ENCODE data around the gene DLGAP5.

The DLGAP5 gene

DNA sequence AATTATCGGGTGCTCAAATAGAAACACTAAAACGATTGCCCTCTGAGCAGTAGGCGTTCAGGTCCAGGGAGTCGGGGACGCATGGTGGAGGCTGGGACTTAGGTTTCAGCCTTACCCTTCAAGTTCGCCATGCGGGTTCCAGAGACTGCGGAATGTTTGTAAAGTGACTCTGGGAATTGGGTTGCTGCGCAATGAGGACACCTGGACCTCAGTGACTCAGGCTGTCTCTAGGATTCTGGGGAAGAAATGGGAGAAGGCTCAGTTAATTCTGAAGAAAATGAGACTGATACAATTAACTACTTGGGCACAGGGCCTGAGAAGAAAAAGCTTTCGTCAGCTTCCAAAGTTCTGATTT, 61.2 kb downstream of the DLGAP5 start:
- no peak for DNase-seq (ENCODE audit: low read depth)
- H3K4me3 ChIP-seq (ENCODE audit: low read depth, low read length) = peak overlapping the region; percentile 37
- no peak for TF ChIP-seq MYC (IDR thresholded peaks at IDR 0.05; ENCODE audit: low read depth, low read length)
- TF ChIP-seq, protein P1, sequence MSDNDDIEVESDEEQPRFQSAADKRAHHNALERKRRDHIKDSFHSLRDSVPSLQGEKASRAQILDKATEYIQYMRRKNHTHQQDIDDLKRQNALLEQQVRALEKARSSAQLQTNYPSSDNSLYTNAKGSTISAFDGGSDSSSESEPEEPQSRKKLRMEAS (IDR thresholded peaks at IDR 0.05; ENCODE audit: low read depth, low read length) = no peak
- TF ChIP-seq POLR2A (IDR thresholded peaks at IDR 0.05; ENCODE audit: extremely low read depth, insufficient read length) = no peak
- TF ChIP-seq, protein P2, sequence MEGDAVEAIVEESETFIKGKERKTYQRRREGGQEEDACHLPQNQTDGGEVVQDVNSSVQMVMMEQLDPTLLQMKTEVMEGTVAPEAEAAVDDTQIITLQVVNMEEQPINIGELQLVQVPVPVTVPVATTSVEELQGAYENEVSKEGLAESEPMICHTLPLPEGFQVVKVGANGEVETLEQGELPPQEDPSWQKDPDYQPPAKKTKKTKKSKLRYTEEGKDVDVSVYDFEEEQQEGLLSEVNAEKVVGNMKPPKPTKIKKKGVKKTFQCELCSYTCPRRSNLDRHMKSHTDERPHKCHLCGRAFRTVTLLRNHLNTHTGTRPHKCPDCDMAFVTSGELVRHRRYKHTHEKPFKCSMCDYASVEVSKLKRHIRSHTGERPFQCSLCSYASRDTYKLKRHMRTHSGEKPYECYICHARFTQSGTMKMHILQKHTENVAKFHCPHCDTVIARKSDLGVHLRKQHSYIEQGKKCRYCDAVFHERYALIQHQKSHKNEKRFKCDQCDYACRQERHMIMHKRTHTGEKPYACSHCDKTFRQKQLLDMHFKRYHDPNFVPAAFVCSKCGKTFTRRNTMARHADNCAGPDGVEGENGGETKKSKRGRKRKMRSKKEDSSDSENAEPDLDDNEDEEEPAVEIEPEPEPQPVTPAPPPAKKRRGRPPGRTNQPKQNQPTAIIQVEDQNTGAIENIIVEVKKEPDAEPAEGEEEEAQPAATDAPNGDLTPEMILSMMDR (IDR thresholded peaks at IDR 0.05; ENCODE audit: low read depth, low read length) = no peak

- H3K4me3 ChIP-seq (ENCODE audit: low read depth, low read length) = peak overlapping the region; percentile 37
- peak; percentile 66 for DNase-seq (ENCODE audit: low read depth)
- TF ChIP-seq POLR2A (IDR thresholded peaks at IDR 0.05; ENCODE audit: extremely low read depth, insufficient read length) (no peak), MYC (IDR thresholded peaks at IDR 0.05; ENCODE audit: low read depth, low read length) (no peak)
- TF ChIP-seq, protein P2 (IDR thresholded peaks at IDR 0.05; ENCODE audit: low read depth, low read length) = no peak
- TF ChIP-seq, protein P1 (IDR thresholded peaks at IDR 0.05; ENCODE audit: low read depth, low read length) = no peak
These were observed 61.8 kb downstream of the DLGAP5 start for GRCh38 chr14:55129428-55130195.

- peak within 1 kb of the TSS; percentile 37 for H3K4me3 ChIP-seq (ENCODE audit: low read depth, low read length)
- TF ChIP-seq, protein P1 (IDR thresholded peaks at IDR 0.05; ENCODE audit: low read depth, low read length) = no peak
- TF ChIP-seq, protein P2 (IDR thresholded peaks at IDR 0.05; ENCODE audit: low read depth, low read length) = no peak
- TF ChIP-seq POLR2A (IDR thresholded peaks at IDR 0.05; ENCODE audit: extremely low read depth, insufficient read length) = peak; percentile 21
- no peak for TF ChIP-seq MYC (IDR thresholded peaks at IDR 0.05; ENCODE audit: low read depth, low read length)
- DNase-seq (ENCODE audit: low read depth) = peak; percentile 72
These were observed 62.3 kb downstream of the DLGAP5 start, which contains the start of gene LGALS3 for GRCh38 chr14:55129086-55129427. Gene LGALS3 (plus strand): TSS chr14:55129252. CDS start chr14:55137374, 8,122 bp downstream.

- H3K4me3 ChIP-seq (ENCODE audit: low read depth, low read length) = no peak overlapping the region
- DNase-seq (ENCODE audit: low read depth) = no peak
- TF ChIP-seq MYC (IDR thresholded peaks at IDR 0.05; ENCODE audit: low read depth, low read length) = no peak
- TF ChIP-seq POLR2A (IDR thresholded peaks at IDR 0.05; ENCODE audit: extremely low read depth, insufficient read length) = no peak
- TF ChIP-seq, protein P2 (IDR thresholded peaks at IDR 0.05; ENCODE audit: low read depth, low read length) = no peak
- TF ChIP-seq, protein P1 (IDR thresholded peaks at IDR 0.05; ENCODE audit: low read depth, low read length) = no peak
These were observed 62.8 kb downstream of the DLGAP5 start for GRCh38 chr14:55128386-55129085.

GRCh38 chr14:55127460-55127951, 63.9 kb downstream of the DLGAP5 start:
- DNase-seq (ENCODE audit: low read depth) = peak; percentile 64
- H3K4me3 ChIP-seq (ENCODE audit: low read depth, low read length) = no peak overlapping the region
- TF ChIP-seq POLR2A (IDR thresholded peaks at IDR 0.05; ENCODE audit: extremely low read depth, insufficient read length) (no peak), MYC (IDR thresholded peaks at IDR 0.05; ENCODE audit: low read depth, low read length) (no peak)
- TF ChIP-seq, protein P2 (IDR thresholded peaks at IDR 0.05; ENCODE audit: low read depth, low read length) = no peak
- TF ChIP-seq, protein P1 (IDR thresholded peaks at IDR 0.05; ENCODE audit: low read depth, low read length) = no peak
